ENCODE measurements around the gene BRINP3.

The BRINP3 gene

DNA sequence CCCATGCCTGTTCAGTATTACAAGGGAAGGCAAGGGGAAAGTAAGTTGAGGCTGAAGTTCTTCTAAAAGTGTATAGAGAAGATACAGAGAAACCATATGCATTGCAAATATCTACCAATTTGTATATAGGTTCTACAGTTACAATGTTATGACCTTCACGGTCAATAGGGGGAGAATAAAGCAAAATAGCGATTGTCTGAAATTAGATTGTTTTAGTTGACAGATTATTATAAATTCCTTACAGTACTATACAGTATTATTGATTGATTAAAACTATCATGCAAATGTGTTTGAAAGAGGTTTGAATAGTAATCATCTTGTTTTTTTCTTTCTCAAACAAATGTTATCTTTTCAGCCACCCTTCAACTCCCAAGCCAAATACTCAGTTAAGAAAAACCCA is 13.7 kb upstream of the BRINP3 start:
- no peaks in the 10 kb centered on the region for H3K36me3 ChIP-seq (ENCODE audit: control insufficient read depth, insufficient read depth, low read length)
- H3K4me3 ChIP-seq (replicated peaks; ENCODE audit: low read depth, low read length) = no peak overlapping the region
- H3K27me3 ChIP-seq (replicated peaks; ENCODE audit: control insufficient read depth, insufficient read depth, low read length) = no peaks in the 10 kb centered on the region
- TF ChIP-seq, protein P1, sequence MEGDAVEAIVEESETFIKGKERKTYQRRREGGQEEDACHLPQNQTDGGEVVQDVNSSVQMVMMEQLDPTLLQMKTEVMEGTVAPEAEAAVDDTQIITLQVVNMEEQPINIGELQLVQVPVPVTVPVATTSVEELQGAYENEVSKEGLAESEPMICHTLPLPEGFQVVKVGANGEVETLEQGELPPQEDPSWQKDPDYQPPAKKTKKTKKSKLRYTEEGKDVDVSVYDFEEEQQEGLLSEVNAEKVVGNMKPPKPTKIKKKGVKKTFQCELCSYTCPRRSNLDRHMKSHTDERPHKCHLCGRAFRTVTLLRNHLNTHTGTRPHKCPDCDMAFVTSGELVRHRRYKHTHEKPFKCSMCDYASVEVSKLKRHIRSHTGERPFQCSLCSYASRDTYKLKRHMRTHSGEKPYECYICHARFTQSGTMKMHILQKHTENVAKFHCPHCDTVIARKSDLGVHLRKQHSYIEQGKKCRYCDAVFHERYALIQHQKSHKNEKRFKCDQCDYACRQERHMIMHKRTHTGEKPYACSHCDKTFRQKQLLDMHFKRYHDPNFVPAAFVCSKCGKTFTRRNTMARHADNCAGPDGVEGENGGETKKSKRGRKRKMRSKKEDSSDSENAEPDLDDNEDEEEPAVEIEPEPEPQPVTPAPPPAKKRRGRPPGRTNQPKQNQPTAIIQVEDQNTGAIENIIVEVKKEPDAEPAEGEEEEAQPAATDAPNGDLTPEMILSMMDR (IDR thresholded peaks at IDR 0.05; ENCODE audit: insufficient read depth, low read length, poor library complexity, severe bottlenecking) = no peak
- no peak for DNase-seq (ENCODE audit: extremely low read depth, insufficient read length)

DNA sequence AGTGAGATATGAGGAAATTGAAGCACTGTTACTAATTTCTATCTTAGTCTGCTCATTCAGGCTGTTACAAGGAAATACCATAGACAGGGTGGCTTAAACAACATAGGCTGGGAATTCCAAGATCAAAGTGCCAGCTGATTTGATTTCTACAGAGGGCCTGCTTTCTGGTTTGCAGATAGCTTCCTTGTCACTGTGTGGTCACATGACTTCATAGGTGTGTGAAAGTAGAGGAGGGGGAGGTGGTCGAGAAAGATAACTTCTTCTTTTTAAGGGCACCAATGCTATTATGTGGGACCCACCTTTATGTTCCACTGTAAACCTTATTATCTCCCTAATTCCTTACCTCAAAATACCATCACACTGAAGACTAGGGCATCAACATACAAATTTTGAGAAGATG is 6.4 kb upstream of the BRINP3 start:
- Histone ChIP-seq H3K36me3 (ENCODE audit: control insufficient read depth, insufficient read depth, low read length) (no peaks in the 10 kb centered on the region), H3K4me3 (replicated peaks; ENCODE audit: low read depth, low read length) (no peak overlapping the region), H3K27me3 (replicated peaks; ENCODE audit: control insufficient read depth, insufficient read depth, low read length) (no peaks in the 10 kb centered on the region)
- TF ChIP-seq, protein P1 (IDR thresholded peaks at IDR 0.05; ENCODE audit: insufficient read depth, low read length, poor library complexity, severe bottlenecking) = no peak
- DNase-seq (ENCODE audit: extremely low read depth, insufficient read length) = no peak

DNA sequence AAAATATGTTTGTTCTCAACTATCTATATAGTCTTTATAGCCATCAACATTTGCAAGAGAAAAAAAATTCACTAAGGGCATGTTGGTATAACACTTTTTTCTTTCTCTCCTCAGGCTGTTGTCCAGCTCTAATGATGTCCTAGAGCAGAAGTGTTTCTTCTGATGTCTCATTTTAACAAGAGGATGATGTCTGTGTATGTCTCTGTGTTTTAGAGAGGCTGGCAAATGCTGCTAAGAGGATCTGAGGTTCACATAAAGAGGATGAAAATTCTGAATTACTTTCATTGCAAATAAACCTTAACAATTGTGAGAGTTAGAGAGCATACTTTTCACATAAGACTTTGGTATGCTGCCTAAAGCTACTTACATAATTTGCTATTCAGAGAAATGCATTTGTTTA is 2.6 kb upstream of the BRINP3 start:
- DNase-seq (ENCODE audit: extremely low read depth, insufficient read length) = no peak

DNA sequence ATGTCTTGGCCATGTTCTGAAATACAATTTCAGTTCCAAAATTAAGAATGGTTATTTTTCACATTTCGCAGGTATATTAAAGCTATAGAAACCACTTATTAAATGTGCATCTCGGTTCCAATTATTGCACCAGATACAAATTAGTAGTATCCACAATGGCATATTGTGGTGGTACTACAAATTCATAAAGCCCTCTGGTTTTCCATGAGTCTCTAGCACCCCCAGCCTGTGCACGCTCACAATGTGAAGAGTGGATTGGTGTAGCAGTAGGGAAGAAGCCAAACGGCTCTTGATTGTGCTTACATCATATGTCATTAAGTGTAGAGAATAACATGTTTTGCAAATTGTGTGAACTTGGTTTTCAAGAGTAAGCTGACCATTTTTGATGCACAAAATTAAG is 1.9 kb upstream of the BRINP3 start:
- DNase-seq (ENCODE audit: extremely low read depth, insufficient read length) = no peak
- TF ChIP-seq, protein P1 (IDR thresholded peaks at IDR 0.05; ENCODE audit: insufficient read depth, low read length, poor library complexity, severe bottlenecking) = no peak
- Histone ChIP-seq H3K4me3 (replicated peaks; ENCODE audit: low read depth, low read length) (no peak overlapping the region), H3K27me3 (replicated peaks; ENCODE audit: control insufficient read depth, insufficient read depth, low read length) (no peaks in the 10 kb centered on the region), H3K36me3 (ENCODE audit: control insufficient read depth, insufficient read depth, low read length) (no peaks in the 10 kb centered on the region)

More for the DNA sequence above, 2.6 kb upstream of the BRINP3 start:
- Histone ChIP-seq H3K27me3 (replicated peaks; ENCODE audit: control insufficient read depth, insufficient read depth, low read length) (no peaks in the 10 kb centered on the region), H3K36me3 (ENCODE audit: control insufficient read depth, insufficient read depth, low read length) (no peaks in the 10 kb centered on the region), H3K4me3 (replicated peaks; ENCODE audit: low read depth, low read length) (no peak overlapping the region)
- TF ChIP-seq, protein P1 (IDR thresholded peaks at IDR 0.05; ENCODE audit: insufficient read depth, low read length, poor library complexity, severe bottlenecking) = no peak

DNA sequence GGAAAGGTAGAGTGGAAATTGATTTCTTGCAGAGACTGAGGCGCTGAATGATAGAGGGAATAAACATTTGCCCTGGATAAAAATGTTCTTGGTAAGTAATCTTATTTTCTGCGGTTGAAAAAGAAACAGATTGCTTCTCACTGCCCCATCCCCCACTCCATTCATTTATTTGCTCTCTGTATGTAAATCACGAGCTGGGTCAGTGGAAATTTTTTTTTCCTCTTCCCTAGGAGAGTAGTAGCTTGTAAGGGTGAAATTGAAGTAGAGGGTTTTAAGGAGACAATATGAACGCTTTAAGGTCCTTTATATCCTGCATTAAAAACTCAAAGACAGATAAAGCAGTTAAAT is 1.4 kb upstream of the BRINP3 start:
- TF ChIP-seq, protein P1 (IDR thresholded peaks at IDR 0.05; ENCODE audit: insufficient read depth, low read length, poor library complexity, severe bottlenecking) = no peak
- no peak overlapping the region for H3K4me3 ChIP-seq (replicated peaks; ENCODE audit: low read depth, low read length)
- DNase-seq (ENCODE audit: extremely low read depth, insufficient read length) = no peak

More for the DNA sequence above, 1.4 kb upstream of the BRINP3 start:
- Histone ChIP-seq H3K27me3 (replicated peaks; ENCODE audit: control insufficient read depth, insufficient read depth, low read length) (no peaks in the 10 kb centered on the region), H3K36me3 (ENCODE audit: control insufficient read depth, insufficient read depth, low read length) (no peaks in the 10 kb centered on the region)
